IMR-90 (cell line): Measurements from ENCODE around the gene CPAMD8. TPM values are rescaled to one million over a fixed set of nuclear protein-coding genes. Genes with fewer than 3 reads are reported as not detected.

Experiments
- ATAC-seq: fragments of 200-7000 bp; cut with Tn5 transposase; 2 replicates; pipeline ENCODE4 v1.9.1; 2020; ENCODE audit warnings: low read depth, mild to moderate bottlenecking, moderate library complexity
- BruUV-seq: library from RNA; stranded (reverse); fragments of 400-500 nt; replicated peaks from 2 replicates; lab custom pipeline; 2021; lab: Mats Ljungman, UMichigan
- CTCF ChIA-PET: fragments of 300-600 bp; formaldehyde crosslinking; extraction: SDS; loops from one replicate; lab custom pipeline; 2021; ENCODE audit warnings: antibody characterized with exemption; lab: Yijun Ruan, JAX
- POLR2A ChIA-PET: fragments of 300-600 bp; sonication (Branson Sonifier 250); formaldehyde crosslinking; loops from one replicate; lab custom pipeline; 2022; ENCODE audit warnings: antibody characterized with exemption; ENCODE audit not compliant: unreplicated experiment; lab: Charles Lee
- DNase-seq: peaks from one replicate; pipeline ENCODE4 v3.0.0; 2013
- H2AFZ ChIP-seq: replicated peaks from 2 replicates; pipeline ENCODE3; 2013; ENCODE audit warnings: low read length, mild to moderate bottlenecking; ENCODE audit not compliant: poor library complexity
- H2AK5ac ChIP-seq: 2 replicates; pipeline ENCODE4 v1.6.1; 2013; ENCODE audit warnings: low read depth, low read length, inconsistent platforms
- H2AK9ac ChIP-seq: replicated peaks from 2 replicates; pipeline ENCODE3; 2013; ENCODE audit warnings: mild to moderate bottlenecking, low read depth, low read length, moderate library complexity; ENCODE audit not compliant: poor library complexity
- H2BK120ac ChIP-seq: 2 replicates; pipeline ENCODE4 v1.6.1; 2013; ENCODE audit warnings: low read depth, low read length, inconsistent platforms
- H2BK15ac ChIP-seq: 3 replicates; pipeline ENCODE4 v1.6.1; 2013; ENCODE audit warnings: low read depth, low read length, inconsistent platforms
- H2BK20ac ChIP-seq: 2 replicates; pipeline ENCODE4 v1.6.1; 2013; ENCODE audit warnings: low read depth, mild to moderate bottlenecking, inconsistent platforms, low read length, moderate library complexity
- H2BK5ac ChIP-seq: 2 replicates; pipeline ENCODE4 v1.6.1; 2013; ENCODE audit warnings: mild to moderate bottlenecking, low read depth, low read length, inconsistent platforms; ENCODE audit not compliant: poor library complexity, severe bottlenecking
- H3K14ac ChIP-seq: replicated peaks from 2 replicates; pipeline ENCODE4 v1.6.1; 2013; ENCODE audit warnings: low read depth, low read length, inconsistent platforms
- H3K18ac ChIP-seq: 2 replicates; pipeline ENCODE4 v1.6.1; 2013; ENCODE audit warnings: low read depth, low read length, control low read depth
- H3K23ac ChIP-seq: 2 replicates; pipeline ENCODE4 v1.6.1; 2013; ENCODE audit warnings: low read depth, low read length, inconsistent platforms
- H3K27ac ChIP-seq: 2 replicates; pipeline ENCODE4 v1.5.1; 2013; ENCODE audit warnings: mild to moderate bottlenecking, control low read depth, low read length; ENCODE audit not compliant: insufficient read depth
- H3K27me3 ChIP-seq: 2 replicates; pipeline ENCODE4 v1.6.1; 2013; ENCODE audit warnings: low read length; ENCODE audit not compliant: control insufficient read depth, insufficient read depth
- H3K36me3 ChIP-seq: 2 replicates; pipeline ENCODE4 v1.6.1; 2013; ENCODE audit warnings: low read length, mixed read lengths; ENCODE audit not compliant: control insufficient read depth, insufficient read depth
- H3K4ac ChIP-seq: 2 replicates; pipeline ENCODE4 v1.6.1; 2013; ENCODE audit warnings: low read depth, low read length, inconsistent platforms
- H3K4me1 ChIP-seq: 2 replicates; pipeline ENCODE4 v1.6.1; 2013; ENCODE audit warnings: low read length, mixed read lengths; ENCODE audit not compliant: control insufficient read depth, insufficient read depth
- H3K4me2 ChIP-seq: 2 replicates; pipeline ENCODE4 v1.6.1; 2013; ENCODE audit warnings: low read depth, mild to moderate bottlenecking, control low read depth, low read length, moderate library complexity
- H3K4me3 ChIP-seq: 2 replicates; pipeline ENCODE4 v1.5.1; 2013; ENCODE audit warnings: low read depth, mild to moderate bottlenecking, control low read depth, low read length, moderate library complexity; ENCODE audit not compliant: insufficient read depth
- H3K56ac ChIP-seq: 2 replicates; pipeline ENCODE4 v1.6.1; 2013; ENCODE audit warnings: low read length, inconsistent platforms; ENCODE audit not compliant: insufficient read depth; ENCODE audit errors: extremely low read depth
- H3K79me1 ChIP-seq, 2 experiments: 2 replicates each; pipeline ENCODE4 v1.6.1; 2013; ENCODE audit warnings: low read length in 2 of 2, inconsistent platforms in 1 of 2, low read depth in 1 of 2
- H3K9ac ChIP-seq: 2 replicates; pipeline ENCODE4 v1.6.1; 2013; ENCODE audit warnings: low read depth, low read length, control low read depth
- H3K9me1 ChIP-seq: 2 replicates; pipeline ENCODE4 v1.6.1; 2013; ENCODE audit warnings: low read length, inconsistent platforms; ENCODE audit not compliant: insufficient read depth
- H3K9me3 ChIP-seq: 2 replicates; pipeline ENCODE4 v1.6.1; 2013; ENCODE audit warnings: low read length; ENCODE audit not compliant: control insufficient read depth, insufficient read depth
- H4K20me1 ChIP-seq: 2 replicates; pipeline ENCODE4 v1.6.1; 2013; ENCODE audit warnings: low read length, inconsistent platforms; ENCODE audit not compliant: insufficient read depth
- H4K5ac ChIP-seq: 2 replicates; pipeline ENCODE4 v1.6.1; 2013; ENCODE audit warnings: mild to moderate bottlenecking, low read depth, low read length, control low read depth
- H4K8ac ChIP-seq, 2 experiments: 2 replicates each; pipeline ENCODE4 v1.6.1; 2013; ENCODE audit warnings: low read depth in 2 of 2, low read length in 2 of 2, control low read depth in 1 of 2, inconsistent platforms in 1 of 2
- H4K91ac ChIP-seq: 2 replicates; pipeline ENCODE4 v1.6.1; 2013; ENCODE audit warnings: low read depth, low read length, inconsistent platforms; ENCODE audit not compliant: insufficient read depth
- CEBPB ChIP-seq: IDR thresholded peaks from 2 replicates; pipeline ENCODE4 v1.6.1; 2012; ENCODE audit warnings: low read depth, low read length, improper control_type of control experiment
- ELK1 ChIP-seq: fragments of 150-350 bp; IDR thresholded peaks from 2 replicates; pipeline ENCODE4 v1.6.1; 2016; ENCODE audit warnings: low read depth, mild to moderate bottlenecking, low read length, moderate library complexity, borderline replicate concordance
- MAFK ChIP-seq: IDR thresholded peaks from 2 replicates; pipeline ENCODE4 v1.6.1; 2012; ENCODE audit warnings: low read depth, low read length, improper control_type of control experiment
- whole genome bisulfite sequencing, 2 experiments: methylation state at CpG; one replicate each; pipeline versions ENCODE4 v1.1.5 to v1.1.7; 2013; ENCODE audit warnings: missing lambda C conversion rate in 2 of 2; ENCODE audit not compliant: insufficient read length in 1 of 2; ENCODE audit errors: extremely low coverage in 2 of 2; 5-methylcytosine and 5-hydroxymethylcytosine counted together
- dilution Hi-C: fragments of 300-500 bp; cut with HindIII; formaldehyde crosslinking; loops from one replicate; pipeline ENCODE4 v1.14.3; 2018; ENCODE audit warnings: low sequenced_read_pairs; ENCODE audit not compliant: unreplicated experiment
- in situ Hi-C: fragments of 300-500 bp; cut with MboI; formaldehyde crosslinking; loops from 3 replicates; pipeline ENCODE4 v1.14.3; 2019; ENCODE audit warnings: low sequenced_read_pairs, inconsistent platforms, mixed read lengths
- intact Hi-C: fragments of 100-400 bp; cut with micrococcal nuclease; formaldehyde crosslinking; loops from 2 replicates; pipeline ENCODE4 v1.10.0; 2022
- polyA plus RNA-seq, 3 experiments: library from polyadenylated mRNA; depleted of rRNA; stranded (reverse); fragments of >200 nt; gene quantifications; 2 replicates each; pipeline ENCODE4 v1.2.3, GENCODE V29; 2012; ENCODE audit warnings: low replicate concordance in 1 of 3
- total RNA-seq: library from RNA; depleted of rRNA; stranded (reverse); fragments of >200 nt; gene quantifications from 2 replicates; pipeline ENCODE4 v1.2.3, GENCODE V29; 2012

Gene CPAMD8
- total and polyA plus RNA-seq, 2 of the 4 experiments (the other 2 are of a cell fraction), result 0.36 to 0.79 TPM

- no peaks in the 10 kb centered on the region for H3K79me1 ChIP-seq
- DNase-seq (no peak), ATAC-seq (no peak)
- H3K27me3 ChIP-seq, result peaks cover 2% of the 10 kb centered on the region; the same call in 1 of the 2 replicates
- no peak overlapping the region for H2BK120ac ChIP-seq
- H3K23ac ChIP-seq, result no peak overlapping the region
- H3K4me3 ChIP-seq, result no peak overlapping the region
- H4K5ac ChIP-seq, result no peak overlapping the region
- no peak overlapping the region for H4K91ac ChIP-seq
- H3K9me1 ChIP-seq, result no peaks in the 10 kb centered on the region
- no peak overlapping the region for H3K27ac ChIP-seq
- no peak overlapping the region for H4K8ac ChIP-seq
- H3K36me3 ChIP-seq, result no peaks in the 10 kb centered on the region
- no TSS peak for BruUV-seq
- H2AK9ac ChIP-seq, result no peak overlapping the region
- H3K56ac ChIP-seq, result no peak overlapping the region
- no peak overlapping the region for H3K9ac ChIP-seq
- no peaks in the 10 kb centered on the region for H4K20me1 ChIP-seq
- H2BK5ac ChIP-seq, result no peak overlapping the region
- H3K4me2 ChIP-seq, result no peak overlapping the region
- no peak overlapping the region for H3K14ac ChIP-seq
- H3K4me1 ChIP-seq, result no peaks in the 10 kb centered on the region
- H2AK5ac ChIP-seq, result no peak overlapping the region
- intact Hi-C loops, result no loop called here
- dilution Hi-C loops, result no loop called here
- H3K9me3 ChIP-seq, result no peaks in the 10 kb centered on the region
- no peak for TF ChIP-seq CEBPB
- no peak for TF ChIP-seq ELK1
- no peak for TF ChIP-seq MAFK
- CTCF ChIA-PET, result no interaction called here
- H2BK20ac ChIP-seq, result no peak overlapping the region
- POLR2A ChIA-PET, result no interaction called here
- no peak overlapping the region for H3K18ac ChIP-seq
- H2BK15ac ChIP-seq, result no peak overlapping the region
- no peak overlapping the region for H2AFZ ChIP-seq
- in situ Hi-C loops, result no loop called here
- WGBS, 2 experiments, result no CpG with 5 or more reads among the region's 7 CpGs
- no peak overlapping the region for H3K4ac ChIP-seq
Observed at GRCh38 chr19:16903347-16903746, 123.3 kb downstream of the CPAMD8 start.
